ENCODE results near the gene LINS1. TPM values are rescaled to one million over a fixed set of nuclear protein-coding genes. Genes with fewer than 3 reads are reported as not detected.

Gene LINS1
- total and polyA plus RNA-seq, 2 donors (not counting 3 experiments of a cell fraction or from before 2014, with no cell fraction given): 6.9 to 14.7 TPM

- BruUV-seq (replicated peaks): no TSS peak
- ChIA-PET CTCF (interaction anchor here (1.2 kb wide), 1 partner anchor 222 kb away, joined by 6 read pairs; no protein-coding TSS in a partner anchor), POLR2A (no interaction called here)
- Histone ChIP-seq H3K79me2 (ENCODE audit: control insufficient read depth, insufficient read depth, low read length) (peaks cover 2% of the 10 kb centered on the region), H3K27me3 (ENCODE audit: control insufficient read depth in 2 of 2, insufficient read depth in 2 of 2, low read length in 2 of 2) (no peaks in the 10 kb centered on the region), H3K9ac (replicated peaks; ENCODE audit: extremely low read depth, insufficient read depth, low read length) (no peak overlapping the region), H3K4me2 (ENCODE audit: insufficient read depth, low read length) (no peak overlapping the region), H2AFZ (ENCODE audit: low read depth, low read length) (no peak overlapping the region), H3K4me1 (ENCODE audit: control insufficient read depth, extremely low read depth, insufficient read depth, low read length) (no peaks in the 10 kb centered on the region), H3K9me3 (replicated peaks; ENCODE audit: control insufficient read depth, insufficient read depth, low read length) (no peaks in the 10 kb centered on the region), H4K20me1 (replicated peaks; ENCODE audit: control insufficient read depth, extremely low read depth, insufficient read depth, low read length) (no peaks in the 10 kb centered on the region), H3K36me3 (ENCODE audit: control insufficient read depth in 2 of 2, extremely low read depth in 1 of 2, insufficient read depth in 2 of 2, low read length in 2 of 2) (no peaks in the 10 kb centered on the region), H3K9me1 (replicated peaks; ENCODE audit: control insufficient read depth, extremely low read depth, insufficient read depth, low read length) (no peaks in the 10 kb centered on the region), H3K27ac (ENCODE audit: insufficient read depth, low read depth, low read length) (no peak overlapping the region), H3K4me3 (replicated peaks in 1 of 3; ENCODE audit: insufficient read depth in 1 of 3, low read depth in 1 of 3, low read length in 3 of 3) (no peak overlapping the region)
- intact Hi-C loops (cut with micrococcal nuclease): no loop called here
- dilution Hi-C loops (cut with MboI; ENCODE audit: extremely low pct_ligation_motif_present, low sequenced_read_pairs): no loop called here
- DNase-seq (ENCODE audit: low read depth, low spot score) (no peak), FAIRE-seq (no peak)
- TF ChIP-seq EZH2 (IDR thresholded peaks at IDR 0.05; ENCODE audit: borderline replicate concordance, low read depth, low read length, severe bottlenecking) (no peak), MAX (IDR thresholded peaks at IDR 0.05; ENCODE audit: insufficient read depth, insufficient read length) (no peak), JUN (IDR thresholded peaks at IDR 0.05; ENCODE audit: borderline replicate concordance, insufficient read depth, insufficient read length, low read depth) (no peak), FOS (IDR thresholded peaks at IDR 0.05; ENCODE audit: borderline replicate concordance, insufficient read depth, low read length) (no peak), MYC (IDR thresholded peaks at IDR 0.05; ENCODE audit: low read depth, low read length) (no peak), POLR2A (IDR thresholded peaks at IDR 0.05; ENCODE audit: low read depth, low read length) (no peak), GATA2 (IDR thresholded peaks at IDR 0.05; ENCODE audit: insufficient read depth, insufficient read length, low read depth, low read length) (no peak), POLR2AphosphoS5 (IDR thresholded peaks at IDR 0.05; ENCODE audit: insufficient read depth, low read depth, low read length) (no peak), CTCF (IDR thresholded peaks at IDR 0.05; ENCODE audit: extremely low read depth in 1 of 2, insufficient read depth in 1 of 2, low read depth in 1 of 2, low read length in 2 of 2) (no peak)
Measured at GRCh38 chr15:100650685-100651084, 48.7 kb upstream of the LINS1 start.

Measured in endothelial cell of umbilical vein (primary cell).